HL-60 (cell line): ENCODE data around the gene CIT.

Experiments used
- CTCF ChIP-seq: IDR thresholded peaks from one replicate; pipeline ENCODE4 v1.5.1; 2011; ENCODE audit warnings: low read length, control low read depth, inconsistent platforms; ENCODE audit not compliant: insufficient read depth
- GABPA ChIP-seq: IDR thresholded peaks from 2 replicates; pipeline ENCODE4 v1.6.1; 2012; ENCODE audit warnings: low read depth
- SPI1 ChIP-seq: IDR thresholded peaks from 2 replicates; pipeline ENCODE4 v1.6.1; 2012; ENCODE audit warnings: low read depth, mild to moderate bottlenecking, borderline replicate concordance

- no peak for TF ChIP-seq CTCF
- TF ChIP-seq SPI1: no peak
- no peak for TF ChIP-seq GABPA
These were observed 232.2 kb downstream of the CIT start for GRCh38 chr12:119644930-119645329.
